ENCODE results near the gene PNLIPRP3.
"Not testable (repeated sequence)": the region's sequence is repeated elsewhere in the genome, so short reads cannot be mapped to it uniquely, and the experiment has no call there.

Gene PNLIPRP3

GRCh38 chr10:116427671-116428070 is at the start of gene PNLIPRP3:
Gene PNLIPRP3, plus strand, starts transcription at chr10:116427847. Its CDS starts 166 bp downstream, at chr10:116428013.
- no peak for DNase-seq (ENCODE audit: low spot score)

GRCh38 chr10:116382290-116382689 is 45.4 kb upstream of the PNLIPRP3 start:
- no peak for DNase-seq (ENCODE audit: low spot score)

GRCh38 chr10:116385311-116385710 is 42.3 kb upstream of the PNLIPRP3 start:
- no peak for DNase-seq (ENCODE audit: low spot score)

GRCh38 chr10:116385994-116386809 is 41.4 kb upstream of the PNLIPRP3 start:
- DNase-seq (ENCODE audit: low spot score) = peak; percentile 25

- not testable (repeated sequence) for DNase-seq (ENCODE audit: low spot score)
Measured at GRCh38 chr10:116393246-116393831, 34.3 kb upstream of the PNLIPRP3 start.

GRCh38 chr10:116395223-116395985 is 32.2 kb upstream of the PNLIPRP3 start:
- no peak for DNase-seq (ENCODE audit: low spot score)

- DNase-seq (ENCODE audit: low spot score) = no peak
Measured at GRCh38 chr10:116398224-116398623, 29.4 kb upstream of the PNLIPRP3 start.

- no peak for DNase-seq (ENCODE audit: low spot score)
Measured at GRCh38 chr10:116402858-116403257, 24.8 kb upstream of the PNLIPRP3 start.

- DNase-seq (ENCODE audit: low spot score) = no peak
Measured at GRCh38 chr10:116403740-116404250, 23.9 kb upstream of the PNLIPRP3 start.

GRCh38 chr10:116408719-116409118 is 18.9 kb upstream of the PNLIPRP3 start:
- DNase-seq (ENCODE audit: low spot score) = peak; percentile 7

- DNase-seq (ENCODE audit: low spot score) = no peak
Measured at GRCh38 chr10:116410351-116410750, 17.3 kb upstream of the PNLIPRP3 start.

- no peak for DNase-seq (ENCODE audit: low spot score)
Measured at GRCh38 chr10:116417821-116418220, 9.8 kb upstream of the PNLIPRP3 start.

- no peak for DNase-seq (ENCODE audit: low spot score)
Measured at GRCh38 chr10:116418389-116418788, 9.3 kb upstream of the PNLIPRP3 start.

GRCh38 chr10:116421815-116422214 is 5.8 kb upstream of the PNLIPRP3 start:
- no peak for DNase-seq (ENCODE audit: low spot score)

- DNase-seq (ENCODE audit: low spot score) = no peak
Measured at GRCh38 chr10:116429288-116429977, 1.8 kb downstream of the PNLIPRP3 start.

- no peak for DNase-seq (ENCODE audit: low spot score)
Measured at GRCh38 chr10:116430288-116430687, 2.6 kb downstream of the PNLIPRP3 start.

GRCh38 chr10:116431598-116431997 is 4.0 kb downstream of the PNLIPRP3 start:
- DNase-seq (ENCODE audit: low spot score) = no peak

GRCh38 chr10:116437076-116437692 is 9.5 kb downstream of the PNLIPRP3 start:
- DNase-seq (ENCODE audit: low spot score) = no peak

GRCh38 chr10:116440330-116441030 is 12.8 kb downstream of the PNLIPRP3 start:
- no peak for DNase-seq (ENCODE audit: low spot score)

GRCh38 chr10:116444527-116445142 is 17.0 kb downstream of the PNLIPRP3 start:
- peak; percentile 20 for DNase-seq (ENCODE audit: low spot score)
